ENCODE results near the gene ZNF85.

The ZNF85 gene

DNA sequence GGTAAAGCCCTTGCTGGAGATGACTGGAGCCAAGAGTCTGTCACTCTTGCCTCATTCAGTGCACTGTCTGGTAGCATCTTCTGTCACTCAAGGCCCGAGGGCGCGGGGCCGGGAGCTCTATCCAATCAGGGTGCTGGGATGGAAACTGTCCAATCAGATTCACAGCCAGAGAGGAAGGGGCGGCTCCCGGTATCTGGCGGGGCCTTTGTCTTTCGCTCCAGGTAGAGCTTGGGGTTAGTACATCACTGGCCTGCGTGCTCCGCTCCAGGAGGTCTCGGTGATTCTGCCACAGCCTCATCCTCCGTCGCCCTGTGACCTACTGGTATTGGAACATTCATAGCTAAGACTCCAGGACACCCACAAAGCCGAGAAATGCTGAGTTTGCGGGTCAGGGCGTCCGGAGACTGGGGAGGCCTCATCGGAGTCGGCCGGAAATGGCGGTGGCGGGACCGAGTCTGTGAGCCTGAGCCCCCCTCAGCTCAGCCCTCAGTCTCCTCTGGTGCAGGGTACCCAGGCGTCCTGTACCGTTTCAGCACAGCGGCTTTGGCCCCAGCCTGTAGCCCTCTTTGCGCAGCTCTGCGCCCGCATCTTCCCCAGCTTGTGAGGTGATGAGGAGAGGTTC, 76.8 kb downstream of the ZNF85 start:
- Histone ChIP-seq H3K4me3 (ENCODE audit: low read length) (peak overlapping the region; percentile 71), H3K27ac (ENCODE audit: low read depth, low read length) (no peak overlapping the region), H3K36me3 (ENCODE audit: control insufficient read depth, insufficient read depth, low read length) (no peaks in the 10 kb centered on the region), H3K4me1 (ENCODE audit: control insufficient read depth, insufficient read depth, low read length) (no peaks in the 10 kb centered on the region), H3K9ac (ENCODE audit: low read length) (peak overlapping the region; percentile 24), H3K27me3 (ENCODE audit: control insufficient read depth, insufficient read depth, low read length) (no peaks in the 10 kb centered on the region)
